PFSK-1 (cell line): Measurements from ENCODE around the gene RUNX2.

ENCODE experiments used
- FOXP2 ChIP-seq: optimal IDR thresholded peaks from 2 replicates; pipeline ENCODE3; 2011; ENCODE audit warnings: borderline replicate concordance, control low read depth, inconsistent platforms; ENCODE audit not compliant: insufficient read depth; ENCODE audit errors: extremely low read length, extremely low read depth
- POLR2AphosphoS5 ChIP-seq: IDR thresholded peaks from 2 replicates; pipeline ENCODE4 v1.6.1; 2012; ENCODE audit warnings: low read depth, mild to moderate bottlenecking, control low read depth, low read length, moderate library complexity
- SIN3A ChIP-seq: IDR thresholded peaks from 2 replicates; pipeline ENCODE4 v1.6.1; 2012; ENCODE audit warnings: mild to moderate bottlenecking, low read length, moderate library complexity, borderline replicate concordance; ENCODE audit not compliant: insufficient read depth
- TAF1 ChIP-seq: IDR thresholded peaks from 2 replicates; pipeline ENCODE4 v1.6.1; 2012; ENCODE audit warnings: low read length, control low read depth, borderline replicate concordance; ENCODE audit not compliant: insufficient read depth
- TF ChIP-seq, protein P1 (sequence below), 2 experiments: IDR thresholded peaks; 2 replicates each; pipeline versions ENCODE4 v1.6.1 to v1.8.0; 2011 to 2012; ENCODE audit warnings: low read depth in 2 of 2, low read length in 2 of 2, control low read depth in 1 of 2, inconsistent platforms in 1 of 2, mild to moderate bottlenecking in 1 of 2, moderate library complexity in 1 of 2; ENCODE audit not compliant: insufficient read depth in 1 of 2

Gene RUNX2

GRCh38 chr6:45663251-45664221 lies 335.4 kb downstream of the RUNX2 start:
- TF ChIP-seq, protein P1, sequence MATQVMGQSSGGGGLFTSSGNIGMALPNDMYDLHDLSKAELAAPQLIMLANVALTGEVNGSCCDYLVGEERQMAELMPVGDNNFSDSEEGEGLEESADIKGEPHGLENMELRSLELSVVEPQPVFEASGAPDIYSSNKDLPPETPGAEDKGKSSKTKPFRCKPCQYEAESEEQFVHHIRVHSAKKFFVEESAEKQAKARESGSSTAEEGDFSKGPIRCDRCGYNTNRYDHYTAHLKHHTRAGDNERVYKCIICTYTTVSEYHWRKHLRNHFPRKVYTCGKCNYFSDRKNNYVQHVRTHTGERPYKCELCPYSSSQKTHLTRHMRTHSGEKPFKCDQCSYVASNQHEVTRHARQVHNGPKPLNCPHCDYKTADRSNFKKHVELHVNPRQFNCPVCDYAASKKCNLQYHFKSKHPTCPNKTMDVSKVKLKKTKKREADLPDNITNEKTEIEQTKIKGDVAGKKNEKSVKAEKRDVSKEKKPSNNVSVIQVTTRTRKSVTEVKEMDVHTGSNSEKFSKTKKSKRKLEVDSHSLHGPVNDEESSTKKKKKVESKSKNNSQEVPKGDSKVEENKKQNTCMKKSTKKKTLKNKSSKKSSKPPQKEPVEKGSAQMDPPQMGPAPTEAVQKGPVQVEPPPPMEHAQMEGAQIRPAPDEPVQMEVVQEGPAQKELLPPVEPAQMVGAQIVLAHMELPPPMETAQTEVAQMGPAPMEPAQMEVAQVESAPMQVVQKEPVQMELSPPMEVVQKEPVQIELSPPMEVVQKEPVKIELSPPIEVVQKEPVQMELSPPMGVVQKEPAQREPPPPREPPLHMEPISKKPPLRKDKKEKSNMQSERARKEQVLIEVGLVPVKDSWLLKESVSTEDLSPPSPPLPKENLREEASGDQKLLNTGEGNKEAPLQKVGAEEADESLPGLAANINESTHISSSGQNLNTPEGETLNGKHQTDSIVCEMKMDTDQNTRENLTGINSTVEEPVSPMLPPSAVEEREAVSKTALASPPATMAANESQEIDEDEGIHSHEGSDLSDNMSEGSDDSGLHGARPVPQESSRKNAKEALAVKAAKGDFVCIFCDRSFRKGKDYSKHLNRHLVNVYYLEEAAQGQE (IDR thresholded peaks at IDR 0.05; ENCODE audit: insufficient read depth in 1 of 2, low read depth in 2 of 2, low read length in 2 of 2) = no peak
- no peak for TF ChIP-seq TAF1
- no peak for TF ChIP-seq POLR2AphosphoS5
- TF ChIP-seq SIN3A = no peak
- TF ChIP-seq FOXP2 = no peak

- TF ChIP-seq POLR2AphosphoS5 = no peak
- no peak for TF ChIP-seq FOXP2
Observed at GRCh38 chr6:45664707-45665106, 336.6 kb downstream of the RUNX2 start.

GRCh38 chr6:45665859-45666258 lies 337.7 kb downstream of the RUNX2 start:
- TF ChIP-seq POLR2AphosphoS5 (no peak), TAF1 (no peak), FOXP2 (no peak), SIN3A (no peak)
- TF ChIP-seq, protein P1 (IDR thresholded peaks at IDR 0.05; ENCODE audit: insufficient read depth in 1 of 2, low read depth in 2 of 2, low read length in 2 of 2) = no peak

DNA sequence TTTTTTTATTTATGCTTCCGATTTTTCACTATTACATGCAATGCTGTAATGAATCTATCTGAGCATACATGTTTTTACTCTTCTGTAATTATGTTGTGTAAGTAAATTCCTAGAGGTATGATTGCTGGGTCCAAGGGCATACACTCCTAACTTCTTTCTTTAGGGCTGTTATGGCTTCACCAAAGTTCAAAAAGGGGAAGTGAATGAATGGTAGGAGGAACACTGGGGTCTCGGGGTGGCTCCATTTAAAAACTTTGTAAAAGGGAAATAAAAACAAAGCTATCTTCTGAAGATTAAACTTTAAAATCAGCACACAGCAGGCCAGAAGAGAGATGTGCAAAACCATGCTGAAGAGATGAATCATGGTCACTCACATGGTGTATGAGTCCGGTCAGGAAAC lies 338.7 kb downstream of the RUNX2 start:
- TF ChIP-seq FOXP2 (no peak), SIN3A (no peak), POLR2AphosphoS5 (no peak), TAF1 (no peak)
- TF ChIP-seq, protein P1 (IDR thresholded peaks at IDR 0.05; ENCODE audit: insufficient read depth in 1 of 2, low read depth in 2 of 2, low read length in 2 of 2) = no peak

- TF ChIP-seq, protein P1 (IDR thresholded peaks at IDR 0.05; ENCODE audit: insufficient read depth in 1 of 2, low read depth in 2 of 2, low read length in 2 of 2) = no peak
- no peak for TF ChIP-seq TAF1
- no peak for TF ChIP-seq FOXP2
- TF ChIP-seq SIN3A = no peak
- no peak for TF ChIP-seq POLR2AphosphoS5
Observed at GRCh38 chr6:45667300-45667699, 339.2 kb downstream of the RUNX2 start.
